NB4 (cell line): Measurements from ENCODE around the gene SH3GL1.

Experiments used
- DNase-seq: peaks from one replicate; pipeline ENCODE4 v3.0.0; 2010; ENCODE audit warnings: low read depth
- H3K4me3 ChIP-seq: one replicate; pipeline ENCODE4 v1.5.1; 2011; ENCODE audit warnings: mild to moderate bottlenecking, low read depth, low read length, moderate library complexity
- CTCF ChIP-seq: IDR thresholded peaks from one replicate; pipeline ENCODE4 v1.5.1; 2012; ENCODE audit warnings: low read depth, low read length
- MAX ChIP-seq: IDR thresholded peaks from 2 replicates; pipeline ENCODE4 v1.6.1; 2011; ENCODE audit warnings: low read depth, low read length
- MYC ChIP-seq: IDR thresholded peaks from 2 replicates; pipeline ENCODE4 v1.6.1; 2011; ENCODE audit warnings: low read depth, low read length
- POLR2A ChIP-seq: IDR thresholded peaks from 2 replicates; pipeline ENCODE4 v1.6.1; 2011; ENCODE audit warnings: mild to moderate bottlenecking; ENCODE audit not compliant: insufficient read length; ENCODE audit errors: extremely low read depth

Gene SH3GL1

GRCh38 chr19:4342615-4343369 is 57.6 kb downstream of the SH3GL1 start:
- peak overlapping the region; percentile 65 for H3K4me3 ChIP-seq
- no peak for TF ChIP-seq MYC
- peak; percentile 47 for TF ChIP-seq POLR2A
- DNase-seq: peak; percentile 98

- peak overlapping the region; percentile 47 for H3K4me3 ChIP-seq
- no peak for TF ChIP-seq MYC
- TF ChIP-seq MAX: no peak
- DNase-seq: no peak
Observed at GRCh38 chr19:4342314-4342614, 58.1 kb downstream of the SH3GL1 start.

GRCh38 chr19:4338441-4339355 is 61.6 kb downstream of the SH3GL1 start, which contains the start of gene STAP2:
STAP2 (minus strand) TSS chr19:4338827; CDS start chr19:4338753, 74 bp downstream.
- TF ChIP-seq MAX (no peak), POLR2A (no peak), MYC (no peak), CTCF (no peak)
- DNase-seq: no peak
- H3K4me3 ChIP-seq: no peak within 1 kb of the TSS

GRCh38 chr19:4337906-4338440 is 62.4 kb downstream of the SH3GL1 start:
- DNase-seq: no peak
- H3K4me3 ChIP-seq: no peak overlapping the region
- TF ChIP-seq MAX (no peak), MYC (no peak), CTCF (no peak), POLR2A (no peak)

GRCh38 chr19:4334929-4335570 is 65.3 kb downstream of the SH3GL1 start:
- TF ChIP-seq MYC (no peak), CTCF (no peak), MAX (no peak)
- no peak for DNase-seq
- no peak overlapping the region for H3K4me3 ChIP-seq

- no peak for TF ChIP-seq MAX
- TF ChIP-seq POLR2A: no peak
- no peak for TF ChIP-seq MYC
- no peak for TF ChIP-seq CTCF
- no peak for DNase-seq
- no peak overlapping the region for H3K4me3 ChIP-seq
Observed at GRCh38 chr19:4329858-4330257, 70.5 kb downstream of the SH3GL1 start.

GRCh38 chr19:4328991-4329681 is 71.2 kb downstream of the SH3GL1 start:
- peak overlapping the region; percentile 62 for H3K4me3 ChIP-seq
- peak; percentile 28 for DNase-seq
